ENCODE results near the gene HPCAL1. TPM values are rescaled to one million over a fixed set of nuclear protein-coding genes. Genes with fewer than 3 reads are reported as not detected.

Gene HPCAL1
- total RNA-seq, 1 experiment from 2014 or later, result 312 TPM

GRCh38 chr2:10475811-10476660 is 173.3 kb downstream of the HPCAL1 start:
- TF ChIP-seq EZH2 (IDR thresholded peaks at IDR 0.05; ENCODE audit: low read length, unreplicated experiment) (no peak), EZH2phosphoT487 (IDR thresholded peaks at IDR 0.05; ENCODE audit: borderline replicate concordance, low read length) (no peak)
- TF ChIP-seq, protein P1, sequence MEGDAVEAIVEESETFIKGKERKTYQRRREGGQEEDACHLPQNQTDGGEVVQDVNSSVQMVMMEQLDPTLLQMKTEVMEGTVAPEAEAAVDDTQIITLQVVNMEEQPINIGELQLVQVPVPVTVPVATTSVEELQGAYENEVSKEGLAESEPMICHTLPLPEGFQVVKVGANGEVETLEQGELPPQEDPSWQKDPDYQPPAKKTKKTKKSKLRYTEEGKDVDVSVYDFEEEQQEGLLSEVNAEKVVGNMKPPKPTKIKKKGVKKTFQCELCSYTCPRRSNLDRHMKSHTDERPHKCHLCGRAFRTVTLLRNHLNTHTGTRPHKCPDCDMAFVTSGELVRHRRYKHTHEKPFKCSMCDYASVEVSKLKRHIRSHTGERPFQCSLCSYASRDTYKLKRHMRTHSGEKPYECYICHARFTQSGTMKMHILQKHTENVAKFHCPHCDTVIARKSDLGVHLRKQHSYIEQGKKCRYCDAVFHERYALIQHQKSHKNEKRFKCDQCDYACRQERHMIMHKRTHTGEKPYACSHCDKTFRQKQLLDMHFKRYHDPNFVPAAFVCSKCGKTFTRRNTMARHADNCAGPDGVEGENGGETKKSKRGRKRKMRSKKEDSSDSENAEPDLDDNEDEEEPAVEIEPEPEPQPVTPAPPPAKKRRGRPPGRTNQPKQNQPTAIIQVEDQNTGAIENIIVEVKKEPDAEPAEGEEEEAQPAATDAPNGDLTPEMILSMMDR (conservative IDR thresholded peaks at IDR 0.05; ENCODE audit: low read depth, low read length), result no peak
- ATAC-seq, result no peak

DNA sequence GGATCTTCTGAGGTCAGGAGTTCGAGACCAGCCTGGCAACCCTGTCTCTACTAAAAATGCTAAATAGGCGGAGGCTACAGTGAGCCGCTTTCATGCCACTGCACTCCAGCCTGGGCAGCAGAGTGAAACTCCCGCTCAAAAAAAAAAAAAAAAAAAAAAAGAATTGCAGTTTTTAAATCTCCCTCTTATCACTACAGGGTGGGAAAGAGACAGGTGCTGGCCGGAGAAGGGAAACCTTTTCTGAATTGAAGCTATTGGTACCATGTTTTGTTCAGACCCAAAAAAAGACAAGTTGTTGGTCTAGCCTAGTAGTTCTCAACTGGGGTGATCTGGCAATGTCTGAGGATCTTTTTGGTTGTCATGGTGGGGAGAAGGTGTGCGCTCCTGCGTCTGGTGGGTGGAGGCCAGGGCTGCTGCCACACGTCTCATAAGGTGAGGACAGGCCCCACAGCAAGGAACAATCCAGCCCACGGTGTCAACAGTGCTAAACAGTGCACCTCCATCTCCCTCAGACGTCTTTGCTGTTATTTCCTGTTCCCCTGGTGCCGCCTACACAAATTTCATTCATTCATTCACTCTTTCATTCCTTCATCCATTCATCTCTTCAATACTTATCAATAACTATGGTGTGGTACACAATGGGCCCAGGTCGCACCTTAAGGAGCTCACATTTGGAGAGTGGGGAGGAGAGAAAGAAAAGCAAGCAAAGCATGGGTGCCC is 174.2 kb downstream of the HPCAL1 start:
- no peak for DNase-seq
- CTCF ChIA-PET, result no interaction called here
- no peak overlapping the region for H3K4me2 ChIP-seq (ENCODE audit: low read length)
- ATAC-seq, result no peak
- H3K4me1 ChIP-seq (ENCODE audit: insufficient read depth, low read length), result no peaks in the 10 kb centered on the region
- no peak overlapping the region for H2AFZ ChIP-seq (ENCODE audit: low read length)
- H3K4me3 ChIP-seq (ENCODE audit: low read length), result no peak overlapping the region
- no peaks in the 10 kb centered on the region for H3K9me2 ChIP-seq (replicated peaks; ENCODE audit: low read length)
- H3K27me3 ChIP-seq (ENCODE audit: low read length), result no peaks in the 10 kb centered on the region
- H3K9me3 ChIP-seq (ENCODE audit: low read length), result no peaks in the 10 kb centered on the region
- no peaks in the 10 kb centered on the region for H3K36me3 ChIP-seq (ENCODE audit: low read depth, low read length)
- TF ChIP-seq, protein P1 (conservative IDR thresholded peaks at IDR 0.05; ENCODE audit: low read depth, low read length), result no peak
- no peak for TF ChIP-seq EZH2phosphoT487 (IDR thresholded peaks at IDR 0.05; ENCODE audit: borderline replicate concordance, low read length)
- no peak for TF ChIP-seq EZH2 (IDR thresholded peaks at IDR 0.05; ENCODE audit: low read length, unreplicated experiment)
- no peak overlapping the region for H3K9ac ChIP-seq (ENCODE audit: low read length)
- H3K79me2 ChIP-seq (ENCODE audit: low read length), result no peaks in the 10 kb centered on the region
- H3K27ac ChIP-seq (ENCODE audit: low read length), result no peak overlapping the region
- intact Hi-C loops (cut with micrococcal nuclease), result no loop called here
- POLR2A ChIA-PET (ENCODE audit: unreplicated experiment), result no interaction called here
- no peaks in the 10 kb centered on the region for H3F3A ChIP-seq (ENCODE audit: low read length, unreplicated experiment)
- BruUV-seq (replicated peaks), result no TSS peak
- no peaks in the 10 kb centered on the region for H4K20me1 ChIP-seq (ENCODE audit: low read length)

More at GRCh38 chr2:10475811-10476660, 173.3 kb downstream of the HPCAL1 start:
- H3K27me3 ChIP-seq (ENCODE audit: low read length), result no peaks in the 10 kb centered on the region
- intact Hi-C loops (cut with micrococcal nuclease), result no loop called here
- H3K4me2 ChIP-seq (ENCODE audit: low read length), result no peak overlapping the region
- CTCF ChIA-PET, result no interaction called here
- POLR2A ChIA-PET (ENCODE audit: unreplicated experiment), result no interaction called here
- H3K4me1 ChIP-seq (ENCODE audit: insufficient read depth, low read length), result no peaks in the 10 kb centered on the region
- H3K4me3 ChIP-seq (ENCODE audit: low read length), result no peak overlapping the region
- no peaks in the 10 kb centered on the region for H3F3A ChIP-seq (ENCODE audit: low read length, unreplicated experiment)
- BruUV-seq (replicated peaks), result no TSS peak
- H2AFZ ChIP-seq (ENCODE audit: low read length), result no peak overlapping the region
- no peaks in the 10 kb centered on the region for H3K36me3 ChIP-seq (ENCODE audit: low read depth, low read length)
- H3K27ac ChIP-seq (ENCODE audit: low read length), result no peak overlapping the region
- H3K9me3 ChIP-seq (ENCODE audit: low read length), result no peaks in the 10 kb centered on the region
- no peak overlapping the region for H3K9ac ChIP-seq (ENCODE audit: low read length)
- H3K79me2 ChIP-seq (ENCODE audit: low read length), result no peaks in the 10 kb centered on the region
- no peaks in the 10 kb centered on the region for H3K9me2 ChIP-seq (replicated peaks; ENCODE audit: low read length)
- no peak for DNase-seq
- H4K20me1 ChIP-seq (ENCODE audit: low read length), result no peaks in the 10 kb centered on the region

Other genes with a start within 250 kb of the HPCAL1 start
- gene CYS1, start 222.5 kb upstream of the HPCAL1 start, total RNA-seq (2014; rRNA removed), result 0.12 and 0.15 TPM in 2 replicates
- 229 and 282 TPM in 2 replicates for gene RRM2, start 180.2 kb upstream of the HPCAL1 start, total RNA-seq (2014; rRNA removed)
- gene ODC1, start 145.4 kb downstream of the HPCAL1 start, total RNA-seq (2014; rRNA removed), result 712 and 714 TPM in 2 replicates